Measurements from ENCODE around the gene MYO1H. TPM values are rescaled to one million over a fixed set of nuclear protein-coding genes. Genes with fewer than 3 reads are reported as not detected.
"Not testable (repeated sequence)": the region's sequence is repeated elsewhere in the genome, so short reads cannot be mapped to it uniquely, and the experiment has no call there.

Gene MYO1H
- polyA plus RNA-seq, 1 experiment: not detected

GRCh38 chr12:109435428-109436187 lies 87.9 kb downstream of the MYO1H start:
- DNase-seq (ENCODE audit: low read depth): no peak
- Histone ChIP-seq H3K4me3 (ENCODE audit: low read depth, low read length) (no peak overlapping the region), H3K27me3 (ENCODE audit: control insufficient read depth, insufficient read depth, low read length) (no peaks in the 10 kb centered on the region), H3K36me3 (ENCODE audit: control insufficient read depth, insufficient read depth, low read length) (no peaks in the 10 kb centered on the region)
- CTCF ChIA-PET: interaction anchor here (0.9 to 5.7 kb wide), 5 partner anchors 8 to 55 kb away, joined by 3 to 40 read pairs (median 5); partner anchors contain the start of genes KCTD10 and UBE3B
- POLR2A ChIA-PET: no interaction called here
- no peak for TF ChIP-seq CTCF (IDR thresholded peaks at IDR 0.05; ENCODE audit: insufficient read depth, low read depth, low read length)

GRCh38 chr12:109436188-109436560 lies 88.5 kb downstream of the MYO1H start:
- TF ChIP-seq CTCF (IDR thresholded peaks at IDR 0.05; ENCODE audit: insufficient read depth, low read depth, low read length): no peak
- no peak for DNase-seq (ENCODE audit: low read depth)
- no peaks in the 10 kb centered on the region for H3K27me3 ChIP-seq (ENCODE audit: control insufficient read depth, insufficient read depth, low read length)
- H3K4me3 ChIP-seq (ENCODE audit: low read depth, low read length): no peak overlapping the region
- no peaks in the 10 kb centered on the region for H3K36me3 ChIP-seq (ENCODE audit: control insufficient read depth, insufficient read depth, low read length)
- ChIA-PET POLR2A (no interaction called here), CTCF (interaction anchor here (1.2 to 5.7 kb wide), 5 partner anchors 8 to 339 kb away, joined by 4 to 40 read pairs (median 6); partner anchors contain the start of genes KCTD10 and UBE3B)

GRCh38 chr12:109439181-109439580 lies 91.5 kb downstream of the MYO1H start:
- TF ChIP-seq CTCF (IDR thresholded peaks at IDR 0.05; ENCODE audit: insufficient read depth, low read depth, low read length): no peak
- no peaks in the 10 kb centered on the region for H3K27me3 ChIP-seq (ENCODE audit: control insufficient read depth, insufficient read depth, low read length)
- no peak for DNase-seq (ENCODE audit: low read depth)
- CTCF ChIA-PET: interaction anchor here (0.7 to 1.4 kb wide), 3 partner anchors 9 to 80 kb away, joined by 3 to 5 read pairs (median 4); no protein-coding TSS in a partner anchor
- H3K36me3 ChIP-seq (ENCODE audit: control insufficient read depth, insufficient read depth, low read length): peaks cover 3% of the 10 kb centered on the region; the same call in 1 of the 2 replicates
- no peak overlapping the region for H3K4me3 ChIP-seq (ENCODE audit: low read depth, low read length)
- POLR2A ChIA-PET: no interaction called here

- H3K36me3 ChIP-seq (ENCODE audit: control insufficient read depth, insufficient read depth, low read length); H3K27me3 ChIP-seq (ENCODE audit: control insufficient read depth, insufficient read depth, low read length); H3K4me3 ChIP-seq (ENCODE audit: low read depth, low read length); DNase-seq (ENCODE audit: low read depth); POLR2A ChIA-PET: not testable (repeated sequence)
- CTCF ChIA-PET: interaction anchor here (0.7 to 1.4 kb wide), 2 partner anchors 10 to 23 kb away, joined by 3 read pairs; no protein-coding TSS in a partner anchor
Observed at GRCh38 chr12:109439951-109440350, 92.3 kb downstream of the MYO1H start.

GRCh38 chr12:109440851-109441490 lies 93.3 kb downstream of the MYO1H start:
- no peaks in the 10 kb centered on the region for H3K27me3 ChIP-seq (ENCODE audit: control insufficient read depth, insufficient read depth, low read length)
- ChIA-PET POLR2A (no interaction called here), CTCF (interaction anchor here (0.7 kb wide), 1 partner anchor 21 kb away, joined by 3 read pairs; no protein-coding TSS in a partner anchor)
- no peak for DNase-seq (ENCODE audit: low read depth)
- H3K4me3 ChIP-seq (ENCODE audit: low read depth, low read length): no peak overlapping the region
- H3K36me3 ChIP-seq (ENCODE audit: control insufficient read depth, insufficient read depth, low read length): peaks cover 3% of the 10 kb centered on the region; the same call in 1 of the 2 replicates
- TF ChIP-seq CTCF (IDR thresholded peaks at IDR 0.05; ENCODE audit: insufficient read depth, low read depth, low read length): no peak
